Cardiac muscle cell (in vitro differentiated cells and primary cell): ENCODE data around the gene GRK4. TPM values are rescaled to one million over a fixed set of nuclear protein-coding genes. Genes with fewer than 3 reads are reported as not detected.

Experiments
- DNase-seq, 2 donors: peaks; one replicate each; pipeline versions ENCODE4 v3.0.0 to v3.0.0-alpha.2; 2010 to 2017; ENCODE audit warnings: low read depth in 1 of 2, low spot score in 1 of 2
- H3K27ac ChIP-seq: fragments of 200-600 bp; sonication (generic); 2 replicates; pipeline ENCODE4 v1.5.1; 2016
- H3K27me3 ChIP-seq: fragments of 200-600 bp; sonication (generic); 2 replicates; pipeline ENCODE4 v1.6.0; 2016; ENCODE audit warnings: control low read depth
- H3K36me3 ChIP-seq: fragments of 200-600 bp; sonication (generic); 2 replicates; pipeline ENCODE4 v1.5.1; 2016; ENCODE audit warnings: control low read depth
- H3K4me1 ChIP-seq: fragments of 200-600 bp; sonication (generic); 2 replicates; pipeline ENCODE4 v1.8.1; 2017; ENCODE audit warnings: low read depth, mild to moderate bottlenecking, mixed run types
- H3K4me3 ChIP-seq: fragments of 200-600 bp; sonication (generic); 2 replicates; pipeline ENCODE4 v1.5.1; 2016; ENCODE audit warnings: mild to moderate bottlenecking
- H3K9me3 ChIP-seq: fragments of 200-600 bp; sonication (generic); 2 replicates; pipeline ENCODE4 v1.5.1; 2017; ENCODE audit warnings: low read depth, mild to moderate bottlenecking, control low read depth
- CTCF ChIP-seq: IDR thresholded peaks from 2 replicates; pipeline ENCODE4 v1.5.1; 2012; ENCODE audit warnings: low read depth, mild to moderate bottlenecking, low read length
- polyA plus RNA-seq: library from polyadenylated mRNA; unstranded; fragments of >200 nt; fragmentation: Nextera tagmentation; extraction: Ambion mirVana; gene quantifications from 2 replicates; pipeline ENCODE4 v1.2.1, GENCODE V29; 2016
- total RNA-seq: library from RNA; depleted of rRNA; stranded (reverse); fragments of >200 nt; gene quantifications from 2 replicates; pipeline ENCODE4 v1.2.3, GENCODE V29; 2016

The GRK4 gene
- total and polyA plus RNA-seq, 2 experiments from 2014 or later: 10.0 to 12.8 TPM

DNA sequence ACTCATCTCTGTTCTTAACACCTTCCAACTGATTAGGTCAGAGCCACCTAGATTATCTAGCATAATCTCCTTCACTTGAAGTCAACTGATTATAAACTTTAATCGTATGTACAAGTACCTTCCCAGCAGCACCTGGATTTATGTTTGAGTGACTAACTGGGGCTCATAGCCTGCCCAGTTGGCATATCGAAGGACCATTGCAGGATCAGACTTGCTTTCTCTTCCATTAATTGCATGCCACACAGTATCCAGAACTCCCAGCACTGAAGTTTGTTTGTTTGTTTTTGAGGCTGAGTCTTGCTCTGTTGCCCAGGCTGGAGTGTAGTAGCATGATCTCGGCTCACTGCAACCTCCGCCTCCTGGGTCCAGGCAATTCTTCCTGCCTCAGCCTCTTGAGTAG, 27.9 kb downstream of the GRK4 start:
- no peaks in the 10 kb centered on the region for H3K4me1 ChIP-seq
- no peak for TF ChIP-seq CTCF
- DNase-seq: no peak
- no peak overlapping the region for H3K27ac ChIP-seq
- H3K36me3 ChIP-seq: no peaks in the 10 kb centered on the region
- no peaks in the 10 kb centered on the region for H3K9me3 ChIP-seq
- no peaks in the 10 kb centered on the region for H3K27me3 ChIP-seq
- H3K4me3 ChIP-seq: no peak overlapping the region

DNA sequence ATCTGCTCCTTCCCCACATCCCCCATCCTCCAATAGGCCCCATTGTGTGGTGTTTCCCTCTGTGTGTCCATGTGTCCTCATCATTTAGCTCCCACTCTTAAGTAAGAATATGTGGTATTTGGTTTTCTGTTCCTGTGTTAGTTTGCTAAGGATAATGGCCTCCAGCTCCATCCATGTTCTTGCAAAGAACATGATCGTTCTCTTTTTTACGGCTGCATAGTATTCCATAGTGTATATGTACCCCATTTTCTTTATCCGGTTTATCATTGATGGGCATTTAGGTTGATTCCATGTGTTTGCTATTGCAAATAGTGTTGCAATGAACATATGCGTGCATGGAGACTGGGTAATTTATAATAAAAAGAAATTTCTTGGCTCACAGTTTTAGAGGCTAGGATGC, 31.5 kb downstream of the GRK4 start:
- no peak overlapping the region for H3K27ac ChIP-seq
- no peak for TF ChIP-seq CTCF
- no peaks in the 10 kb centered on the region for H3K4me1 ChIP-seq
- no peaks in the 10 kb centered on the region for H3K9me3 ChIP-seq
- no peaks in the 10 kb centered on the region for H3K27me3 ChIP-seq
- H3K36me3 ChIP-seq: no peaks in the 10 kb centered on the region
- DNase-seq: no peak
- no peak overlapping the region for H3K4me3 ChIP-seq

- Histone ChIP-seq H3K9me3 (no peaks in the 10 kb centered on the region), H3K4me3 (no peak overlapping the region), H3K4me1 (no peaks in the 10 kb centered on the region), H3K27ac (no peak overlapping the region), H3K27me3 (no peaks in the 10 kb centered on the region), H3K36me3 (no peaks in the 10 kb centered on the region)
- no peak for TF ChIP-seq CTCF
- peak in 1 of 2 donors; percentile 26 for DNase-seq
Observed at GRCh38 chr4:2995546-2996265, 32.3 kb downstream of the GRK4 start.

- Histone ChIP-seq H3K36me3 (no peaks in the 10 kb centered on the region), H3K4me1 (no peaks in the 10 kb centered on the region)
- TF ChIP-seq CTCF: no peak
Observed at GRCh38 chr4:2996415-2996814, 33.0 kb downstream of the GRK4 start.

DNA sequence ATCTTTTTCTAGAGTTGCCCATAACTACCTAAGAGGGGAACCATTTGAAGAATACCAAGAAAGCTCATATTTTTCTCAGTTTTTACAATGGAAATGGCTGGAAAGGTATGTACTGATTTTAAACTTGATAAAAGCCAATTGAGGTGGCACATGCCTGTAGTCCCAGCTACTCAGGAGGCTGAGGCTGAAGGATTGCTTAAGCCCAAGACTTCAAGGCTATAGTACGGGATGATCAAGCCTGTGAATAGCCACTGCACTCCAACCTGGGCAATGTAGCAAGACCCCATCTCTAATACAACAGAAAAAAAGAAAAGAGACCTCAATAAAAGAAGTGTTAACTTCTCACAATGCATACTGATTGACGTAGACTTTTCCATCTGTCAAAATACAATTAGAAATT, 44.4 kb downstream of the GRK4 start:
- no peak for DNase-seq
- Histone ChIP-seq H3K36me3 (no peaks in the 10 kb centered on the region), H3K27me3 (no peaks in the 10 kb centered on the region), H3K4me1 (peaks cover 5% of the 10 kb centered on the region), H3K4me3 (no peak overlapping the region), H3K9me3 (no peaks in the 10 kb centered on the region), H3K27ac (no peak overlapping the region)
- no peak for TF ChIP-seq CTCF

More at GRCh38 chr4:2996415-2996814, 33.0 kb downstream of the GRK4 start:
- H3K9me3 ChIP-seq: no peaks in the 10 kb centered on the region
- no peak overlapping the region for H3K4me3 ChIP-seq
- no peak for DNase-seq
- H3K27ac ChIP-seq: no peak overlapping the region
- H3K27me3 ChIP-seq: no peaks in the 10 kb centered on the region
